NCI-H1105 (cell line): ENCODE data around the gene ERCC1.

Experiments
- DNase-seq: peaks from one replicate; lab custom pipeline; 2025; lab: John Stamatoyannopoulos, UW

Gene ERCC1

DNA sequence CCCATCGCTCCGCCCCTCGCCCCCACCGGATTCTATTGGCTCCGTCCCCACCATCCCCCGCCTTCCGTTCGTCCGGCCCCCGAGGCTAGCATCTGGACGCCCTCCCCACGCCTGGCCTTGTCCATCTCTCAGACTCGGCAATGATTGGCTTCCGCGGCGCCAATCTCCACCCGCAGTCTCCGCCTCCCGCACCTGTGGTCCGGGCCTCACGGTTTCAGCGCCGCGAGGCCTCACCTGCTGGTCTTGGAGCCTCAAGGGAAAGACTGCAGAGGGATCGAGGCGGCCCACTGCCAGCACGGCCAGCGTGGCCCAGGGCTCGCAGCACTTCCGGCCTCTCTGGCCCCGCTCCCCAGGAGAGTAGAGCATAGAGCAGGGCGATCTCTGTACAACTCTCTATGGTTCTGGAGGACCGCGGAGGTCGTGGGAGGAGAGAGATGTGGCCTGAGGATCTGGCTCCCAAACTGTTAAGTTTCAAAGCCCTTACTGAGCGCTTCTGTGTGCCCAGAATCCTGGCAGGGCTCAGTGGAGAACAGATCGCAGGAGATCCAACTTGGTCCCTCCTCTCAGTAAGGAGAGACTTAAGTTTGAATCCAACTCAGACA lies at the start of gene ERCC1:
ERCC1 (minus strand) TSS at position 329 of the 602 bp plus-strand sequence. CDS start 543 bp downstream, outside the sequence.
- peak; percentile 99 for DNase-seq

GRCh38 chr19:45473367-45473681 lies 49.6 kb upstream of the ERCC1 start:
- DNase-seq, result no peak

DNA sequence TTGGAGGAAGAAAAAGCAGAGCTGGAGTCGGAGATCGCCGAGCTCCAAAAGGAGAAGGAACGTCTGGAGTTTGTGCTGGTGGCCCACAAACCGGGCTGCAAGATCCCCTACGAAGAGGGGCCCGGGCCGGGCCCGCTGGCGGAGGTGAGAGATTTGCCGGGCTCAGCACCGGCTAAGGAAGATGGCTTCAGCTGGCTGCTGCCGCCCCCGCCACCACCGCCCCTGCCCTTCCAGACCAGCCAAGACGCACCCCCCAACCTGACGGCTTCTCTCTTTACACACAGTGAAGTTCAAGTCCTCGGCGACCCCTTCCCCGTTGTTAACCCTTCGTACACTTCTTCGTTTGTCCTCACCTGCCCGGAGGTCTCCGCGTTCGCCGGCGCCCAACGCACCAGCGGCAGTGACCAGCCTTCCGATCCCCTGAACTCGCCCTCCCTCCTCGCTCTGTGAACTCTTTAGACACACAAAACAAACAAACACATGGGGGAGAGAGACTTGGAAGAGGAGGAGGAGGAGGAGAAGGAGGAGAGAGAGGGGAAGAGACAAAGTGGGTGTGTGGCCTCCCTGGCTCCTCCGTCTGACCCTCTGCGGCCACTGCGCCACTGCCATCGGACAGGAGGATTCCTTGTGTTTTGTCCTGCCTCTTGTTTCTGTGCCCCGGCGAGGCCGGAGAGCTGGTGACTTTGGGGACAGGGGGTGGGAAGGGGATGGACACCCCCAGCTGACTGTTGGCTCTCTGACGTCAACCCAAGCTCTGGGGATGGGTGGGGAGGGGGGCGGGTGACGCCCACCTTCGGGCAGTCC lies 49.0 kb upstream of the ERCC1 start:
- DNase-seq, result no peak

- DNase-seq, result no peak
Measured at GRCh38 chr19:45471931-45472562, 48.3 kb upstream of the ERCC1 start.

DNA sequence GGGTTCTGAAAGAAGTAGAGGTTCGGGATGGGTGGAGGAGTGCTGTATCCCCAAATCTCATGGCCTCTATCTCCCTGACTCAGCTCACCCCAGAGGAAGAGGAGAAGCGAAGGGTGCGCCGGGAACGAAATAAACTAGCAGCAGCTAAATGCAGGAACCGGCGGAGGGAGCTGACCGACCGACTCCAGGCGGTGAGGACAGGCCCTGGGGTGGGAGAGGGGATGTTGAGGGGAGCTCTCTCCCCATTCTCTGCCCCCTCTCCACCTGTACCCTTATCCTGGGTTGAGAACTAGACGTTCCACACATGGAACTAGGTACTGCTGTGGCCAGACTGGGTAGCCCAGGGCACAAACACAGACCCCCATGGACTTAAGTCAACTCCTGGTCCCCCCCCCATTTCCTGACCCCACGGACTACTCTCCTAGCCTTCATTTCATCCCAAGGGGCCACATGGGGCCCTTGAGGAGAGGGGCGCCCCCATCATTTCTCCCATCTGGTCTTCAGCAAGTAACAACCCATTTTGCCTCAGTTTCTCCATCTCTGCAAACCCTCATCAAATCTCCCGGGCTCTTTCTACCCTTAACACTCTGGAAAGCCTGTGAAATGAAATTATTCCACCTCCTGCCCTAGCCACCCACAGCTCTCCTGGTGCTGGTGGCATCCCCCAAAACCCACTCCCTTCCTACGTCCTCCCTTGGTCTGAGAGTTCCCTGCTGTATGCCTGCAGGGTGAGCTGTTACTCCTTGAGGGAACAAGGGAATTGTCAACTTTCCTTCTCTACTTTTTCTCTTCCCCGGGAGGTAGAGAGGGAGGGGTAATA lies 47.6 kb upstream of the ERCC1 start:
- no peak for DNase-seq

DNA sequence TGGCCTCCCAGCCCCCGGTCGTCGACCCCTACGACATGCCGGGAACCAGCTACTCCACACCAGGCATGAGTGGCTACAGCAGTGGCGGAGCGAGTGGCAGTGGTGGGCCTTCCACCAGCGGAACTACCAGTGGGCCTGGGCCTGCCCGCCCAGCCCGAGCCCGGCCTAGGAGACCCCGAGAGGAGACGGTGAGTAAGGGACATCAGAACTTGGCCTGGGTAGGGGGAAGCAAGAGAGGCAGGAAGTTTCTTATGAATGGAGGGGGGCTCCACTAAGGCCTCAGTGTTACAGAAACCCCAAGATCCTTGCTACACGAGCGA lies 47.0 kb upstream of the ERCC1 start:
- no peak for DNase-seq

GRCh38 chr19:45469945-45470761 lies 46.4 kb upstream of the ERCC1 start:
- no peak for DNase-seq

DNA sequence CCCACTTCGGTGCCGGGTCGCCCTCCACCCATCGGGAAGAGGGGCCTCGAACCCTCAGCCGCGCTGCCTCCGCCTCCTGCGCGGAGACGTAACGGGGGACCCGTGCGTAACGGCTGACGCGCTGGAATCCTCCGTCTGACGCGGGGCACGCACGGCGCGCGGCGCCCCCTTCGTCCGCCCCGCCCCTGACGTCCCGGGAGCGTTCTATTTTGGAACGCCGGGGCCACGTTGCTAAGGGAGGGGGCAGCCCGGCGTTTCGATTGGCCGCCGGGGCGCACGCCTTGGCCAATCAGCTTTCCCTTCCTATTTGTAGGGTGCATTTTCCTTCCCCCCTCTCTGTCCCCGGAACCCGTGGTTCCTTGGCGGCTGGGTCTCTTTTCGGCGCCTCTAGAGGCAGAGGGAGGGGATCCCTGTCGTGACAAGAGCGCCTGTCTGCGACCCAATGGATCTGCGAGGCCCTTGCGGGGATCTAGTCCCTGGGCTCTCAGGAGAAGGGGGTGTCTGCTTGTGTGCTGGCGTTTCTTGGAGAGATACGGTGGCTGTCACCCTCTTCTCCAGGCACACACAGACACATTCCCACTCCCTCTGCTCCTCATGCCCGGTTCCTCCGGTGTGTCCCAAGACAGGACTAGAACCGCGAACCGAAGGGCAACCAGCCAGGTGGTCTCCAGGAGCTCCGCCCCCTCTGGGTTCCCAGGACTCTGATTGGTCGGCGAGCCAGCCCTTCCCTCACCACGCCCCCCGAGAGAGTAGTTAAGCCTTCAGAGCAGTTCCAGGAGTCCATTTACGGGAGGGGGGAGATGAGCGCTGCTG lies 45.6 kb upstream of the ERCC1 start:
- peak; percentile 86 for DNase-seq

GRCh38 chr19:45468803-45469131 lies 45.0 kb upstream of the ERCC1 start:
- DNase-seq, result no peak

DNA sequence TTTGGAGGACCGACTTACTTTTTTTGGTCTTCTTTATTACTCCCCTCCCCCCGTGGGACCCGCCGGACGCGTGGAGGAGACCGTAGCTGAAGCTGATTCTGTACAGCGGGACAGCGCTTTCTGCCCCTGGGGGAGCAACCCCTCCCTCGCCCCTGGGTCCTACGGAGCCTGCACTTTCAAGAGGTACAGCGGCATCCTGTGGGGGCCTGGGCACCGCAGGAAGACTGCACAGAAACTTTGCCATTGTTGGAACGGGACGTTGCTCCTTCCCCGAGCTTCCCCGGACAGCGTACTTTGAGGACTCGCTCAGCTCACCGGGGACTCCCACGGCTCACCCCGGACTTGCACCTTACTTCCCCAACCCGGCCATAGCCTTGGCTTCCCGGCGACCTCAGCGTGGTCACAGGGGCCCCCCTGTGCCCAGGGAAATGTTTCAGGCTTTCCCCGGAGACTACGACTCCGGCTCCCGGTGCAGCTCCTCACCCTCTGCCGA lies 44.5 kb upstream of the ERCC1 start:
- no peak for DNase-seq

- peak; percentile 95 for DNase-seq
Measured at GRCh38 chr19:45467456-45468158, 43.9 kb upstream of the ERCC1 start, which contains the start of gene FOSB. FOSB (plus strand) TSS chr19:45467996; CDS start chr19:45468587, 591 bp downstream.

- DNase-seq, result no peak
Measured at GRCh38 chr19:45467115-45467455, 43.4 kb upstream of the ERCC1 start.

GRCh38 chr19:45464852-45465441 lies 41.2 kb upstream of the ERCC1 start:
- no peak for DNase-seq

- no peak for DNase-seq
Measured at GRCh38 chr19:45464274-45464673, 40.6 kb upstream of the ERCC1 start.

- DNase-seq, result no peak
Measured at GRCh38 chr19:45463241-45463640, 39.5 kb upstream of the ERCC1 start.

GRCh38 chr19:45462174-45462573 lies 38.5 kb upstream of the ERCC1 start:
- DNase-seq, result no peak

DNA sequence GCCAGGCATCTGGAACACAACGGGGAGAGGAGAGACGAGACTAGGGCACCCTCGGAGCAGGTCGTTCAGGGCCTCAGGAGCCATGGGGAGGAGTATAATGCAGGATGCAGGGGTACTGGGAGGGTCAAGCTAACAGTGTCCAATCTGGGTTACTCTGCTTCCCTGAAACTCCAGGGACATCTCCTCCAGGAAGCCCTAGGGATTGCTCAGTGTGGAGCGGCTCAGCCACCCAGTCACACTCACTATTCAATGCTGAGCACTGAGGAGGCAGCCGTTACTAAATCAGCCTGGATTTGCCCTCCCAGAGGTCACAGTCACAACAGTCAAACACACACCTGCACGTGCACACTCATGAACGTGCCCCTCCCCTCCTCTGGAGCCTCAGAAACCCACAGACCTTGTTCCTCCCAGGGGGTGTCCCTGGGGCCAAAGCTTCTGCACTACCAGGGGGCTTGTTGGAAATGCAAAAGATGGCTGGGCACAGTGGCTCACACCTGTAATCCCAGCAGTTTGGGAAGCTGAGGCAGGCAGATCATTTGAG lies 37.2 kb upstream of the ERCC1 start:
- DNase-seq, result no peak

DNA sequence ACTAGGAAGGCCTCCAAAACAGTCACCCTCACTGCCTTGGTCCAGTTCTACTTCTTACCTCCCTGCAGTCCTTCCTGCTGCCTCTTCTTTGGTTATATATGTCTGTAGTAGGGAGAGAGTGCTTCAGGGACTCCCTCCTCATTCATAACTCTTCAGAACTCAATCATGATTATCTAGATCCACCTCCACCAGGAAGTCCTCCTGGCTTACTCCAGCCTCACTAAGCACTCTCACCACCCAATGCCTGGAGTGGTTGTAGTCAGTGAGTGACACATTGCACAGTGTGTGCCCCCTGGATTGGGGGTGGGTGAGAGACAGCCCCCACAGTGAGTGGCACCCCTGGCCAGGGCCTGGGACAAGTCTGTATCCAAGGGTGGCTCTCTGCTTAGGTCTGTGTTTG lies 34.1 kb upstream of the ERCC1 start:
- no peak for DNase-seq

DNA sequence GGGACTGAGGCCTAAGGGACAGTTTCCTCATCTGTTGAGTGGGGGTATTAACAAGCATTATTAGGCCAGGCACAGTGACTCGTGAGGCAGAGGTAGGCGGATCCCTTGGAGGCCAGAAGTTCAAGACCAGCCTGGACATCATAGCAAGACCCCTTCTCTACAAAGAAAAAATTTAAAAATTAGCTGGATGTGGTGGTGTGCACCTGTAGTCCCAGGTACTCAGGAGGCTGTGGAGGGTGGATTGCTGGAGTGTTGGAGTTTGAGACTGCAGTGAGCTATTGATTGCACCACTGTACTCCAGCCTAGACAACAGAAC lies 32.7 kb upstream of the ERCC1 start:
- DNase-seq, result no peak
